Fibroblast of skin of left biceps (primary cell): ENCODE data around the gene RASL10B.

ENCODE experiments used
- DNase-seq, 2 experiments: peaks; one replicate each; pipeline ENCODE4 v3.0.0-alpha.2; 2013; ENCODE audit warnings: low read depth in 2 of 2

The RASL10B gene

DNA sequence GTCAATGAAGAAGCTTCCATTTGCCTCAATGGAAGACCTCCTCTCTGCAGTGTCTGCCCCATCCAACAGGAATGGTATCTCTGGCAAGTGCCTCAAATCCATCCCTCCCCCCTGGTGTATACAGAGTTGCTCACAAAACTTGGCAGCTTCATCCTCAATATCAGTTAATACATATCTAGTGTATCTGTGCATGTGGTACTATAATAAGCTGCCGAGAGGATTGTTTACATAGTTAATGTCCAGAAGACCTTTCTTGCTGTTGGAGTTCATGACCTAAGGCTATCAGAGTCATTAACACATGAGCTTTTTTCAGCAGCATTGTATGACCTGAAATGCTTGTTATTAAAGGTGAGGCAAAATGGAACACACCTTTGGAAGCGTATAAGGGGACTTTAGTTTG lies 14.0 kb upstream of the RASL10B start:
- DNase-seq = no peak

DNA sequence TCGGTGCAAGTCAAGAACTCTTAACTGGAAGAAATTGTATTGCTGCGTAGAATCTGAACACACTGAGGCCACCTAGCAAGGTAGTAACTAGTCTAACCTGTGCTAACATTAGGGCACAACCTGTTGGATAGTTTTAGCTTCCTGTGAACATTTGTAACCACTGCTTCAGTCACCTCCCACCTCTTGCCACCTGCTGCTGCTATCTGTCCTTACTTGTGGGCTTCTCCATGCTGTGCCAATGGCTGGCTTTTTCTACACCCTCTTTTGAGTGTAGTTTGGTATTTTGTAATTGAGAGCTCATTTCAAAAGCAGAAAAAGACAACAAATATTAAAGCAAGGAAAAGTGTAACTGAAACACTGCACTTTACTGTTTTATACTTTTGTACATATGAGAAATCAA lies 7.7 kb upstream of the RASL10B start:
- DNase-seq = no peak

DNA sequence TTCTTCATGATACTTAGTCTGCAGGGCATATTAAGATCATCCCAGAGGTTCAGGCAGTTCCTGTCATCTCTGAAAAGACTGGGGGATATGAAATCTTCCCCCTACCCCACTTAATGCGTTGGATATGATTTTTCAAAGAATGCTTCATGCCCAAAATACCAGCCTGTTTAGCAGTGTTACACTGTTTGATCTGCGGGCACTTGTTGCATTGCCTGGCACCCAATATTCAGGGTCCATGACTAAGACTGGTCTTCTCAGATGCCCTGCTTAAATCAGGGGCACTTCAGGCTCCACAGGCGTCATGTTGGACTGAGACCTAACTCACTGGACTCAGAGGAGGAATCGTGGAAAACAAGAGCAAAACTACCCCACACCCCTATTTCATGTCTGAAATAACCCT lies 6.4 kb upstream of the RASL10B start:
- DNase-seq = no peak

DNA sequence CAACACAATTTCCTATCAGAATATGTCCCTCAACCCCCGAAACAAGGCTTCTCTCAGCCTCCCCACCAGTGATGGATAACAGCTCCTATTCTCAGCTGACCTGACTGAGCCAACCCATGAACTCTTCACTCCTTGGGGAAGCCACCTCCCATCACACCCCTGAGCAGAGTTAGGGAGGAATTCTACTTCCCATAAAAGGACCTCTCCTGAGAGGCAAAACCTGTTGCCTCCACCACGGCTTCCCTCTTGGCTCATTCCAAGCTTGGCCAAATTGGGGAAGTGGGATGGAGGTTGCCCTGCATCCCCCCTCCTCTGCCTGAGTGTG lies 5.7 kb upstream of the RASL10B start:
- DNase-seq = no peak

DNA sequence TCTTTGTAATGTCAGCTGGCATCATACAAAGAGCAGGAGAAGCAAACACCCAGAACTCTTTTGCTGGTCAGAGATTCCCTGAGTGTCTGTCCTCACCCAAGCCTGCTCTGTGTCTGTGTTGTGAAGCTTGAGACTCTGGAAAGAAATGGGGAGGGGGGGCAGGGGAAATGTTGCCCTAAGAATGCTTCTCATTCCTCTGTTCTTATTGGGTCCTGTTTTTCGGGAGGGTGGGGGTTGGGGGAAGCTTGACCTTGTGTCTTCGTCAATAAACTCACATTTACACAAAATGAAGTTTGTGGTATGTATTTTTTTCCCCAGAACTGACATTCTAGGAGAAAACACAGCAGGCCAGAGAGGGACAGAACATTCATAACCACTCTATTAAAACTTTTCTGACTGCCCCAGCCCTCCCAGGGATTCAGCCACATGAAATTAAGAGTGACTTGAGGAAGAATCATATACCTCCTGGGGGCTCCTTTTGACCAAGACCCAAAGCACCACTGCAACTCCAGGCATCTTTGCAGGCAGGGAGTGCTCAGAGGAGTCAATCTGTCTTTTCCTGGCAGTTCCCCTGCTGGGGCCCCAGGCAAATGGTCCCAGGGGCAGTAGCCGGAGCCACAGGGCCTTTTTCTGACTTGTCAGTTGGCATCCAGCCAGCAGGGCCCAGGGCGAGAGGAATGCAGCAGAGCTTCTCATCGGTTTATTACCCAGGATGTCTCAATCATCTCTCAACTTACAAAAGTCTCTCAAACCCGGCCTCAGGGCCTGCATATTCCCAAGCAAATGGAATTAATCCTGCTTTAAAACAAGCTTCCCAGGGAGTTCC lies 5.1 kb upstream of the RASL10B start:
- peak; percentile 85 to 87 for DNase-seq

DNA sequence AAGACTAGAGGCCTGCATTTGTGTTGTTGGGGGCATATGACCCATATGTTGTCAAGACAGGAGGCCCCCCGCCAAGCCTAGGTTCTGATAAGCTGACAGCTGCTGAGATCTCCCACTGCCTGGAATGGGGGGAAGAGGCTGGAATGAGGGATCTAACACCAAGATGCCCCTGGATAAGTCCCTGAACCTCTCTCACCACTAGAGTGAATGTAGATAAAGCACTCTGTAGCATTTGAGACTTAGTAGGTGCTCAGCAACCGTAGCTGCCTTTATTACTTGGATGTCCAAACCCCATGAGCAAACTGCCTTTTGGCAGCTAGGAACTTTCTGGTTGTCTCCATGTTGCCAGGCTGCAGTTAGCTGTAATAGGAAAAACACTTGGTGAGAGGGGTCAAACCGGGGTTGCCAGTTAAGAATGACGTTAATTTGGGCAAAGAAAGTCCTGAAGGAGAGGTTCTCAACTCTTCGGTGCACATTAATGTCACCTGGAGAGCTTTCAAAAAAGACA lies 4.4 kb upstream of the RASL10B start:
- DNase-seq = no peak

DNA sequence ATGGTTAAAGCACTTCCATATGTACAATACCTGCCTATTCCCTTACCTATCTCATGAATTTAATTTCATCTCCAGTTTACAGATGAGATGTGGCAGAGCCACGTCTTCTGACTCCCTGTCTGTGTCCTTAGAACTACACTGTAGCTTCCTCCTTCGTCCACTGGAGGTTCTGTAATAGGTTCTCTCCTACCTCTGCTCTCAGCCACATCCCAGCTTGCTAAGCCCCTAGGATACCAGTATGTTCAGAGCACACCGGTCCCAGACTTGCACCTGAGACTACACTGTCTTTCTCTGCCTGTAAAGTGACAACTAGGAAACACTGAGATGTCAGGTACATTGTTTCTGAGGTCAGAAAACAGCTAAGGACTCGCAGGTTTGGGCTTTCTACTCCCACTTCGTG lies 3.8 kb upstream of the RASL10B start:
- no peak for DNase-seq

DNA sequence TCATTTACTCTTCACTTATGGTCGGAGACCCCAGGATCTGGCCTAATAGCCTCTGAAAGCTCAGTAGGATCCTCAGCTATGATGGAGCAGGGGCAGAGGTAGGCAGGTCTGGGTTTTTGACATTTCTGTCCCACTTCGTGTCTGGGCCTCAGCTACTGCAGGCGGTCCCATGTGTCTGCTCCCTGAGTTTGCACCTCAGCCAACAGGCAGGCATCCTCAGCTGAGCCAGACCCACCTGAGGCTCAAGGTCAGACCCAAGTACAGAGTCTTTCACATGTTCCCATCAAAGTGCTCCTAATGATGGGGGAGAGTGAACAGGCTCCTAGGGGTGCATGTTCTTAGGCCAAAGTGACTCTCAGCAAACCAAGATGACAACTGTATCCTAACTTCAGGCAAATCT lies 2.9 kb upstream of the RASL10B start:
- no peak for DNase-seq

DNA sequence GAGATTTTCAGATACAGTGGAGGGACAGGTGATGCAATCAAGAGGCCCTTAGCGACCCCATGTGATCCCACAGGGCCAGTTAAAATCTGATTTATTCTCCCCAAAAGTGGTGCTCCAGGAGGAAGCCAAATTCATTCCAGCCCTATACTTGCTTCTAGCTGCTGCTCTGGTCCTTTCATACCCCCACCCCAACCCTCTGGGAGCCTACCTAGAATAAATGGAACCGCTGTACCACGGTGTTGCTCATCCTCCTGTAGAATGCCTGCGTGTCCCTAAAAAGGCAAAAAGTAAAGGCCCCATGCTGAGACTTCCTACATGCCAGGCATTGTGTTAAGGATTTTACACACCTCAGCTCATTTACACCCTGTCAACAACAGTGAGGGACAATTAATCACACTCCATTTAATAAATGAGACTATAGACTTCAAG lies 2.0 kb upstream of the RASL10B start:
- no peak for DNase-seq

DNA sequence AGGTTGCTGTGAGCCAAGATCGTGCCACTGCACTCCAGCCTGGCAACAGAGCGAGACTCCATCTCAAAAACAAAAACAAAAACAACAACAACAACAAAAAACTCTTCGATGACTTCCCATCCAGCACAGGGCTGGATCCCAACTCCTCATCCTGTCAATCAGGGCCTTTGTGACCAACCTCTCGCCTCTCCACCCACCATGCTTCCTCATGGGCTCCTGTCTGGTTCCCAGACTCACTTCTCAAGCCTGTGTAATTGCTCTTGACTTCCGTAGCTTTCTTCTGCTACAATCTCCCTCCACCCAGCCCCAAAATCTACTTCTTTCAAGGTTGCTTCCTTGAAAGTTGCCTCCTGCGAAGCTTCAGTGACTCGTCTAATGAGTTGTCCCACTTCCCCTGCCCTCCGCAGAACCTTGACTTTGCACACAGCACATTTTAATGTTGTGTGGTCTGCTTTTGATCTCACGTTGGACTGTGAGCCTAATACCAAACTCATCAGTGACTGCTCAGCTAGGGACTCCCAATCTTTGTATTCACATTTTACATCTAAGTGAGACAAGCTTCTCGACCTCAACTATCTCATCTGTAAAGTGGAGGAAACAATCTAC lies 936 bp upstream of the RASL10B start:
- no peak for DNase-seq

DNA sequence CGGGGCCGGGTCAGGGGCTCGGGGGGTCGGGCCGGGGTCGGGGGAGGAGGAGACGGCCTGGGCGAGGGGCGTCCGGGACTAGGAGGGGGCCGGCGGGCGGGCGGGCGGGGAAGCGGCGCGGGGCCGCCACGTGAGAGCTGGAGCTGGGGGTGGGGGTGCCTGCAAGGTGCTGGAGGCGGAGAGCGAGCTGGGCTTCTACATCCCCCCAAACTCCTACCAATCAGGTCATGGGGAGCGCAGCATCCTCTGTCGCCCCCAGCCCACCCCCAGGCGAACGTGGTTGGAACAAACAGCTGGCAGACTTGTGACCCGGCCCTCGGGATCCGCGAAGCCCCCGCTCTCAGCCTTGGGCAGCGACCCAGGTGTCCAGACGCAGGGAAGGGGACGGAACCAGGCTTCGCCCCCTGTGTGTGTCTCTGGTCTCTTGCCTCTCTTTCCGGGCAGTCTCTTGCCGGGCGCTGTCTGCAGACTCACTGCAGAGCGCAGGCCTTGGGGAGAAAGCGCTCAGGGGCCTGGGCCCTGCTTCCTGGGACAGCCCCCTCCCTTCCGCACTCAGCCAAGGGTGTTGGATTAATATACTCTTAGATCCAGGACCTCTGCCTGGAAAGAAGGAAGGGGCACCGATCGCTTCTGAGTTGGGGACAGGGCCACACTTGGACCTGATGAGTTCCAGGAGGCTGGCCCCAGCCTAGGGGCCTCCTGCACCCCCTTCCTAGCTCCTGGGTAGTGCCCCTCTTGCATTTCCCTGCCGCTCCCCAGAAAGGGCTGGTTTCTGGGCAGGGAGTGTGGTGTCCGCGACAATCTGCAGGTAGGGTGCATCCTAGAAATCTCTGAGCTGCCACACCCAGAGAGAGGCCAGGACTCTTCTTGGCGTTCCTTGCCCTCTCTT lies 722 bp downstream of the RASL10B start:
- no peak for DNase-seq

DNA sequence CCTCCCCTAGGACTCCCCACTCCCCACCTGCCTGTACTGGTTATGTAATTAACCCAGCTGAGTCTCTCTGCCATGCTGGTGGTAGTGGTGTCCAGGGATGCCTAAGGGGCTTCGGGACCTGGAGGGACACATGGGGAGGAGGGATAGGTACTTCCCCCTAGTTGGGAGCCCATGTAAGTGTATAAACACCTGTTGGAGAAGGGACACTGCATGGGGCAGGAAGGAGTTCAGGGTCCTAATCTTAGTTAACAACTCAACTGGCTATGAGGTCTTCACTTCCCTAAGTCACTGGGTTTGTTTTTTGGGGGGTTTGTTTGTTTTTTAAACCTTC lies 1.3 kb downstream of the RASL10B start:
- DNase-seq = no peak

DNA sequence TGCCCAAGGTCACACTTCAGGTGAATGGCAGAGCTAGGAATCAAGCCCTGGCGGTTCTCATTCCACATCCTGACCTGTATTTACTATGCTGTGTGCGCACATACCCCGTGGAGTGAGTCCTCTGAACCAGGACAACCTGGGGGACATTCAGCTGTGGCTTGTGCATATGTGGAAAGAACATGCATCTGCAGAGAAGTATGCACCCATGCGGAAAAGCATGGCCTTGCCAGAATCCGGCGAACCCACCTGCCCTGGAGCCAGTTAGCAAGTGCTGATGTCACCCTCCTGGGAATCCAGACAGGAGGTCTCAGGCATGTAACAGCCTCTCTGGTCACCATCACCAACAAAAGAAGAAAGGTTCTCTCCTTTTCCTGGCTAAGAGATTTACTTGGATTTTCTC lies 1.9 kb downstream of the RASL10B start:
- no peak for DNase-seq

DNA sequence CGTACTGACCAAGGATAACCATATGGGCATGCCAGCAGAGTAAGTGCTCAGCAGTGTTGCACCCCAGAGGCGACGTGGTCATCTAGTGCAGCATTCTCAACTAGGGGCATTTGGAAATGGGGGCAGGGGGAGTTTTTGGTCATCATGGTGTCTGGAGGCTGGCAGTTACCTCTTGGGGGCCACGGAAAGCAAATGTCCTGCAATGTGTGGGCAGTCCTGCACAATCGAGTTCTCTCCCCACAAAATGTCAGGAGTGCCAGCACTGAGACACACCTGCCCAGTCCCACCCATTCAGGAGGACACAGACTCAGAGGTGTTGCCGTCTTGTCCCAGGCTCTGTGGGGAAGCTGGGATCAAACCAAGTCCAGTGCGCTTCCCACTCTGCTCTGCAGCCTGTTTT lies 3.0 kb downstream of the RASL10B start:
- no peak for DNase-seq

DNA sequence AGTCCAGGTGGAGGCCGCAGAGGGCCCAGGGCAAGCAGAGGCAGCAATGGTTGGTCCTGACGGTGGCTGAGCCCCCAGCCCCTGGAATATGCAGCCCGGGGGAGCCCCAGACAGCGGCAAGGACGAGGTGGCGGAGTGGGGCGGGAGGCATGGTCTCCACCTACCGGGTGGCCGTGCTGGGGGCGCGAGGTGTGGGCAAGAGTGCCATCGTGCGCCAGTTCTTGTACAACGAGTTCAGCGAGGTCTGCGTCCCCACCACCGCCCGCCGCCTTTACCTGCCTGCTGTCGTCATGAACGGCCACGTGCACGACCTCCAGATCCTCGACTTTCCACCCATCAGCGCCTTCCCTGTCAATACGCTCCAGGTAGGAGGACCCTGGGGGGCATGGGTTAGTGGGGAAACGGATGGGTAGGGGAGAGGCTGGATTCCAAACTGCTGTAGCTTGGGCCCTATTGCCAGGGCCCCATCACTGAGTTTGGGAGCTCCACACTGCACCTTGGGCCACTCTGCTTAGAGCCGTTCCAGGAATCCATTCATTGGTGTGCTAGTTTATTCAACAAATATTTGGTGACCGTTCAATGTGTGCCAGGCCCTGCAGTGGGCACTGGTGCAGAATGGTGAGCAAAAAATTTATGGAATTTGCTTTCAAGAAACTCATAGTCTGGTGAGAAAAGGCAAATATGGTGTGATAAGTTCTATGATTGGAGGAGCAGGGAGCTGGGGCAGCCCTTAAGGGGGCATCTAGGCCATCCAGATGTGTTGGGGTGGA lies 3.8 kb downstream of the RASL10B start:
- DNase-seq = no peak

DNA sequence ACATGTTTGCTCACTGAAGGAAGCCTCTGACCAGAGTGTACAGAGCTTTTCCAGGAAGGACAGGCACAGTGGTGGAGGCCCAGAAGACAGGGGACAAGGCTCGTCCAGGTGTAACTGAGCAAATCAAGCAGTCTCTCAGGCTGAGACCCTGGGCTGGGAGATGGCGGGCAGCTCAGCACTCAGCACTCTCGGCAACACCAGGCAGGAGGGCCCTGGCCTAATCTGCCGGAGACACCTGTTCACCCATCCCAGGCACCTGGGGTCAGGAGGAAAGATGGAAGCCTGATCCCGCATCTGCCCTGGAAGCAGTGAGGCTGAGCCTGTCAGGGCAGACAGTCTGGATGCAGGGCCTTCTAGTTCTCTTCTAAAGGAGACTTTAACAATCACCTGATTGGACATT lies 4.8 kb downstream of the RASL10B start:
- DNase-seq = no peak

DNA sequence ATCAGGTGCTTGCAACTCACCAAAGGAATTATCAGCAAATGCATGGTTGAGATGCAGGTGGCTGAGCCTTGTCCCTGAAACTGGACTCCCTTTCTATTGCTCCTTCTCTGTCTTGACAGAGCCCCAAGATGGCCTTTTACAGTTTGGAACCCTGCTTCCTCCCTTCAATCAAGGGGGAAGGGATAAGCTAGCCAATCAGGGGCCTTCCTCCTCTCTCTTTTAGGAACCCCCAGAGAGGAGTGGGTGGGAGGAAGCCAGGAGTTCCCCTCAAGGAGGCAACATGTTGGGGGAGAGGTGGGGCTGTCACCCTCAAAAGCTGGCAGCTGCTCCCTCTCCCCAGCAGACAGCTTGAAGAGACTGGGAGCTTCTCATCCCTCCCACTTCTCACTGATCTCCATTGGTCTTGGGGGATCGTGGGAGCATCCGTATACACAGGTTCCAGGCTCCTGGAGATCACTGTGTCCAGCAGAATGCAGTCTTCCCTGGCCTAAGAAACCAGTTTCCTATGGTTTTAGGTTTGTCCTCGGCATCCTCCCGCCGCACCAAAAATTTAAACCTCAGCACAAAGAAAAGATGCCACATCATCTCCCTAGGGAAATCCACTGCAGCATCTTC lies 7.2 kb downstream of the RASL10B start:
- no peak for DNase-seq

DNA sequence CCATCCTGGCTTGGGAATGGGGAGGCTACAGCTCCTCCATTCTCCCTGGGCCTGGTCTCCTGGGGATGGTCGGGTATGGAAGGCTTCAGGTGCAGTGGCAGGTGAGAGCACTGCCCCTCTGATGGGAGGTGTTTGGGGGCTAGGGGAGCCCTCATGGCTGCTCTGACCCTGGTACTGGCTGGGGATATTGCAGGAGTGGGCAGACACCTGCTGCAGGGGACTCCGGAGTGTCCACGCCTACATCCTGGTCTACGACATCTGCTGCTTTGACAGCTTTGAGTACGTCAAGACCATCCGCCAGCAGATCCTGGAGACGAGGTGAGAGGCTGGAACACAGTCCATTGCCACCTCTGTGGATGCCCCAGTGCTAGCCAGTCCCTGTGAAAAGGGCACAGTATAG lies 8.8 kb downstream of the RASL10B start:
- no peak for DNase-seq

DNA sequence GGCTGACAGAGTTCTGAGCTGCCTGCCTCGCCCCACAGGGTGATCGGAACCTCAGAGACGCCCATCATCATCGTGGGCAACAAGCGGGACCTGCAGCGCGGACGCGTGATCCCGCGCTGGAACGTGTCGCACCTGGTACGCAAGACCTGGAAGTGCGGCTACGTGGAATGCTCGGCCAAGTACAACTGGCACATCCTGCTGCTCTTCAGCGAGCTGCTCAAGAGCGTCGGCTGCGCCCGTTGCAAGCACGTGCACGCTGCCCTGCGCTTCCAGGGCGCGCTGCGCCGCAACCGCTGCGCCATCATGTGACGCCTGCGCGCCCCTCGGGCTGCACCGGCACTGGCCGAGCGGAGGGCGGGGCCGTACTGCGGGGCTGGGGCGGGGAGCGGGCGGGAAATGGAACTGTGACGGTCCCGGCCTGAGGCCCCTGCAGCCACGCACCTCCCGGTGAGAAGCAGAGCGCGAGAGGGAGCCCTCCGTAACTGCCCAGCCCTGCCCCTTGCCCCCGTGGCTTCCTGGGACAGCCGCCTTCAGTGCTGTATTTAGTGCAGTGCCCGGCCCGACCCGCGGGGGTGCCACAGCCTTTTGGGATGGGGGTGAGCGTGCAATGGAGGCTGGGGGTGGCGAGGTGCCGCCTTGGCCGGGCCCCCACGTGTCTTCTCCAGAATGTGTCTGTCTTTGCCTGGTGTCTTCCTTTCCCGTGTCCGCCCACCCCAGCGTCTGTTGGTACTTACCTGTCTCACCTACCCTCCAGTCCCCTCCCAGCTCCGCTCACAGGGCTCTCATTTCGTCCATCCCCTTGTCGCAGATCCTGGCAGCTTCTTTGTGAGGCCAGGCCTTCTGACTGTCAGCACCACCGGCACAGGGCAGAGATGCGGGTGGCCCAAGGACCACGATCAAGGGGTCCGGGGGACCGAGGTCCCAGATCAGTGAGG lies 9.8 kb downstream of the RASL10B start:
- no peak for DNase-seq

DNA sequence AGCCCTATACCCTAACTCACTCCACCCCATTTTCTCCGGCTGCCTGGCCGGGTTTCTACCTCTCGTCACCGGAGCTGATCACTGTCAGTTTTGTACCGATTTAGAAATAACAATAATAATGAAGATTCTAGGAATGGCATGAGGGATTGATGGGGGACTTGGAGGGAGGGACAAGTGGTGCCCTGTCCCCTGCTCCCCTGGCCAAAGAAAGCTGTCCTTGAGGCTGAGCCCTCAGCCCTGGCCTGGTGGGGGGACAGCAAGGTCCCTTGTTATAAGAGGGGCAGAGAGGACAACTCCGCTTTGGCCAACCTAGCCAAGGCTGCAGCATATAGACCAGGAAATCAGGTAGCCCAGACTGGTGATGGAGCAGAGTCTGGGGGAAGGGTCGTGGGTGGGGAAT lies 11.1 kb downstream of the RASL10B start:
- no peak for DNase-seq
